ENCODE data around the gene TRABD2A. TPM values are rescaled to one million over a fixed set of nuclear protein-coding genes. Genes with fewer than 3 reads are reported as not detected.

The TRABD2A gene
- total and polyA plus RNA-seq, 4 experiments from 2014 or later, result 67.1 to 90.7 (median 82.2) TPM

DNA sequence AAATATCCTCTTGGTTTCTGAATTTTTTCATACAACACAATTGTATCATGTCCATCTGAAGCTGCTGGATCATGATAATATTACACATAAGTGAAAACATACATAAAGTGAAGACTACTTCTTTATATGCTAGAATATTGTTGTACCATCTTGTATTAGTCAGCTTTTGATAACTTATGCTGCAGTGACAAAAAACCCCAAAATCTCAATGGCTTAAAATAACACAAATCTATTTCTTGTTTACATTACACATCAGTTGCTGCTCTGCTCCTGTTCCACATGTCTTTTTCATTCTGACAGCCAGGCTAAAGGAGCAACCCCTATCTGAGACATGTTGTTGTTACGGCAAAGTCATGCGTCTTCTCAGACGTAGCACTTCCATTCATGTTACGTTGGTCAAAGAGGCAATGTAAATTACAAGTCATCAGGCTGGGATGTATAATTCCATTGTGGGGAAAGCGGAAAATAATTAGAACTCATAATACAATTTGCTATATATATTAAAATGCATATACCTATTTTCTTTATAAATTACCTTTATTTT is 30.3 kb upstream of the TRABD2A start:
- no peaks in the 10 kb centered on the region for H3K27me3 ChIP-seq (ENCODE audit: insufficient read depth, low read length)
- H3K27ac Mint-ChIP-seq, result peak overlapping the region in 1 of 7 donors; percentile 90
- ChIA-PET CTCF (ENCODE audit: partially characterized antibody) (interaction anchor here (1.4 to 3.5 kb wide), 5 partner anchors 9 to 30 kb away, joined by 3 to 25 read pairs (median 9); partner anchors contain the start of gene TRABD2A), POLR2A (ENCODE audit: partially characterized antibody) (interaction anchor here (1.5 kb wide), 1 partner anchor 14 kb away, joined by 5 read pairs; no protein-coding TSS in a partner anchor)
- H3K36me3 Mint-ChIP-seq, result peaks cover 16 to 21% of the 10 kb centered on the region in 2 donors
- H3K27ac ChIP-seq (ENCODE audit: low read depth, low read length), result no peak overlapping the region
- DNase-seq, result no peak
- no peaks in the 10 kb centered on the region for H3K27me3 Mint-ChIP-seq
- H3K4me1 Mint-ChIP-seq, result peaks cover 30 to 40% (median 35%) of the 10 kb centered on the region in 4 donors
- H3K9me3 ChIP-seq (ENCODE audit: control insufficient read depth in 1 of 2, low read length in 2 of 2), result peaks cover 0 to 9% of the 10 kb centered on the region in 2 donors
- no peak overlapping the region for H3K4me3 ChIP-seq (ENCODE audit: low read length in 2 of 2)
- H3K9me3 Mint-ChIP-seq, result peaks cover 0 to 13% (median 4%) of the 10 kb centered on the region in 8 donors
- intact Hi-C loops (cut with micrococcal nuclease), result no loop called here
- no peak overlapping the region for H3K4me3 Mint-ChIP-seq
- H3K4me1 ChIP-seq (ENCODE audit: insufficient read depth, low read length), result peaks cover 26% of the 10 kb centered on the region
- H3K36me3 ChIP-seq (ENCODE audit: insufficient read depth, low read length), result peaks cover 4% of the 10 kb centered on the region

DNA sequence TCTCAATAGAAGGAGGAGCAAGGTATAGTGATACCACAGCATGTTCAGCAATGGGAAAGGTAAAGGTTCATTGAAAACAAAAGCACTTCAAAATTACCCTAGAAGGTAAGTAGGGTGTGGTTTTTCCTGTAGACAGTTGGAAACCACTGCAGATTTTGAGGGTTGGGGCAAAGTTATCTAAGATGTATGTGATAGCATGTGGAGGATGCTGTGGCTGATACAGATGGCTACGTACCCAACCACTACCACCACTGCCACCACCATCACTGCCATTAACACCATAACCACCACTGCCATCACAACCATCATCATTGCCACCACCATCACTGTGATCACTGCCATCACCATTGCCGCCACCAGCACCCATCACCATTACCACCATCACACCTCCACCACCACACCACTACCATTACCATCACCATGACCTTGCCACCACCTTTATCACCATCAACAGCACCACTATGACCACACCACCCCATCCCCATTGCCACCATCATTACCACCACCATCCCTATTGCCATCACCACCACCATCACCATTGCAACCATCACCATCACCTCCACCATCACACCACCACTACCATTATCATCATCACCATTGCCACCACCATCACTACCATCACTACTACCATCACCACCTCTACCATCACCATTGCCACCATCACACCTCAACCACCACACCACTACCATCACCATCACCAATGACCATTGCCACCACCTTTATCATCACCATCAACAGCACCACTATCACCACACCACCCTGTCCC is 28.2 kb upstream of the TRABD2A start:
- Mint-ChIP-seq H3K27me3 (no peaks in the 10 kb centered on the region), H3K4me1 (peaks cover 35 to 55% (median 40%) of the 10 kb centered on the region in 4 donors), H3K36me3 (peaks cover 21 to 29% of the 10 kb centered on the region in 2 donors), H3K4me3 (peak overlapping the region; percentile 79 to 97 (median 94)), H3K27ac (peak overlapping the region; percentile 88 to 97 (median 91)), H3K9me3 (peaks cover 0 to 17% (median 4%) of the 10 kb centered on the region in 8 donors)
- peaks cover 31% of the 10 kb centered on the region for H3K4me1 ChIP-seq (ENCODE audit: insufficient read depth, low read length)
- ChIA-PET POLR2A (ENCODE audit: partially characterized antibody) (interaction anchor here (0.7 to 6.7 kb wide), 11 partner anchors 10 to 127 kb away, joined by 3 to 221 read pairs (median 54); partner anchors contain the start of genes KCMF1 and TRABD2A), CTCF (ENCODE audit: partially characterized antibody) (interaction anchor here (0.9 to 16.2 kb wide), 6 partner anchors 11 to 60 kb away, joined by 3 to 267 read pairs (median 4); partner anchors contain the start of gene TRABD2A)
- H3K36me3 ChIP-seq (ENCODE audit: insufficient read depth, low read length), result peaks cover 6% of the 10 kb centered on the region
- peak; percentile 74 to 84 (median 78) for DNase-seq
- H3K27ac ChIP-seq (ENCODE audit: low read depth, low read length), result peak overlapping the region; percentile 36
- peak overlapping the region in 1 of 2 donors; percentile 24 for H3K4me3 ChIP-seq (ENCODE audit: low read length in 2 of 2)
- H3K9me3 ChIP-seq (ENCODE audit: control insufficient read depth in 1 of 2, low read length in 2 of 2), result peaks cover 0 to 9% of the 10 kb centered on the region in 2 donors
- no peaks in the 10 kb centered on the region for H3K27me3 ChIP-seq (ENCODE audit: insufficient read depth, low read length)
- intact Hi-C loops (cut with micrococcal nuclease), result loop anchor here (1.0 kb wide), 2 partner anchors 11 to 16 kb away; no protein-coding TSS in a partner anchor

DNA sequence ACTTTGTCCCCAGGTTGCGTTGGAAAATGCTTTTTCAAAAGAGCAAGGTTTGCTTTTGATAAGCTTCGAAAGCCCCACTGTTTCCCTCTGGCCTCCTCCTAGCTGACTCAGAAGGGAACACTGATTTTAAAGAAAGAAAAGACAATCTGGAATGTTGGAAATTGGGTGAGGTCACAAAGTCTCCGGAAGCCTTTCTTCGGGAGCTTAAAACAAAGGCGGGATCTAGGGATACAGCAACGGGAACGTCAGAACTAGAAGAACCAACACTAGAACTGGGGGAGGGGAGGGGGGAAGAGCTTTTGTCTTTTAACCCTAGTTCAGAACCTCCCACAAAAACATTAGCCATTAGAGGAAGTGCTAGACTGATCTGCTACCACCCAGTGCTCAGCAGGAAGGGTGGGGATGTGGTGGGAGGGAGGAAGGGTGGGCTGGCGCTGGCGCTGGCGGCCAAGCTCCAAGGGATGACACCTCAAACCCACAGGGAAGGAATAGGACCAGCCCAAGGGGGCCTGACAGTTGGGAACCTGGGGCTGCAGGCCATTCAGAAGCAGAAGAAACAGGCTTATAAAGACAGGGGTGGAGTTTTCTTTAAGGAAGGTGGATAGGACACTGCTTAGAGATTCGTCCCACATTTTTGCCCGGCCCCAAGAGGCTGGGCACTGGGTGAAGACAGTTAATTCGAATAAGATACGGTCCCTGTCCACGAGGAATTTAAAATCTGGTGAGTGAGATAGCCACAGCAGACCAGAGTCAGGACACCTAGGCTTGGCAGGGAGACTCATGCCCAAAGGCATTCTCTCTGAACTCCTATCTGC is 26.2 kb upstream of the TRABD2A start:
- peak; percentile 65 to 73 (median 70) for DNase-seq
- H3K9me3 Mint-ChIP-seq, result peaks cover 0 to 17% (median 4%) of the 10 kb centered on the region in 8 donors
- intact Hi-C loops (cut with micrococcal nuclease), result loop anchor here (2.0 kb wide), 1 partner anchor 64 kb away; the partner anchor contains the start of gene KCMF1
- H3K9me3 ChIP-seq (ENCODE audit: control insufficient read depth in 1 of 2, low read length in 2 of 2), result peaks cover 0 to 9% of the 10 kb centered on the region in 2 donors
- ChIA-PET CTCF (ENCODE audit: partially characterized antibody) (interaction anchor here (0.7 to 16.2 kb wide), 11 partner anchors 9 to 381 kb away, joined by 3 to 267 read pairs (median 6); partner anchors contain the start of gene TRABD2A), POLR2A (ENCODE audit: partially characterized antibody) (interaction anchor here (0.7 to 6.7 kb wide), 31 partner anchors 11 to 1534 kb away, joined by 3 to 221 read pairs (median 10); partner anchors contain the start of genes DNAH6, KCMF1, KDM3A and SUCLG1)
- H3K36me3 ChIP-seq (ENCODE audit: insufficient read depth, low read length), result peaks cover 6% of the 10 kb centered on the region
- no peaks in the 10 kb centered on the region for H3K27me3 Mint-ChIP-seq
- H3K4me3 Mint-ChIP-seq, result peak overlapping the region; percentile 90 to 97 (median 94)
- H3K4me3 ChIP-seq (ENCODE audit: low read length in 2 of 2), result peak overlapping the region; percentile 69 to 92
- H3K27ac ChIP-seq (ENCODE audit: low read depth, low read length), result peak overlapping the region; percentile 71
- peaks cover 21 to 29% of the 10 kb centered on the region in 2 donors for H3K36me3 Mint-ChIP-seq
- H3K27ac Mint-ChIP-seq, result peak overlapping the region; percentile 90 to 97 (median 95)
- H3K4me1 ChIP-seq (ENCODE audit: insufficient read depth, low read length), result peaks cover 34% of the 10 kb centered on the region
- H3K27me3 ChIP-seq (ENCODE audit: insufficient read depth, low read length), result no peaks in the 10 kb centered on the region
- H3K4me1 Mint-ChIP-seq, result peaks cover 45 to 69% (median 49%) of the 10 kb centered on the region in 4 donors

DNA sequence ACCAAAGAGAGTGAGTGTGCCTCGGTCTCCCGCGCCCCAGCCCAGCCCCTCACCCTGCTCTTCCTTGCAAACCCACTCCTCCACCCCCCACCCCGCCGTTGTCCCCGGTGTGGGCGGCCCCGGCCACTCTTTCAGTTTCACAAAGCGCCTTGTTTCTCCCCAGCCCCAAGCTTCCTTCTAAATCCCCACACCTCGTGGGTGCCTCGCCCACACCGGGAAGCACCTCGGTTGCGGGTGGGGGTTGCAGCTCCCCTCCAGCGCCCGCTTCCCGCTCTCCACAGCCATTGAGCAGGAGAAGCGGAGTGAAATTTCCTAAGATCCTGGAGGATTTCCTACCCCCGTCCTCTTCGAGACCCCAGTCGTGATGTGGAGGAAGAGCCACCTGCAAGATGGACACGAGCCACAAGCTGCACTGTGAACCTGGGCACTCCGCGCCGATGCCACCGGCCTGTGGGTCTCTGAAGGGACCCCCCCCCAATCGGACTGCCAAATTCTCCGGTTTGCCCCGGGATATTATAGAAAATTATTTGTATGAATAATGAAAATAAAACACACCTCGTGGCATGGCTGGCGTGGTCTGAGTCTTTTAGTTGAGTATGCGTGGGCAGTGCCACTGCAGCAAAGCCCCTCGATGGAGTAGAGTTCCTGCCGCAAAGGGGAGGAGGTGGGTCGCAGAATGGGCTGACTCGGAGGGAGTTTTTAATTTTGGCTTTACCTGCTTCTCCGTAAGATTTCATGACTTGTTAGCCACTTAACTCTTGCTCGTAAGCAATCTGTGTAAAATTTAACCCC is 25.4 kb upstream of the TRABD2A start:
- ChIA-PET CTCF (ENCODE audit: partially characterized antibody) (interaction anchor here (0.7 to 16.2 kb wide), 13 partner anchors 10 to 380 kb away, joined by 3 to 267 read pairs (median 4); partner anchors contain the start of gene TRABD2A), POLR2A (ENCODE audit: partially characterized antibody) (interaction anchor here (0.7 to 6.7 kb wide), 37 partner anchors 8 to 1535 kb away, joined by 3 to 221 read pairs (median 8); partner anchors contain the start of genes DNAH6, KCMF1, KDM3A and SUCLG1)
- Mint-ChIP-seq H3K36me3 (peaks cover 21 to 29% of the 10 kb centered on the region in 2 donors), H3K27me3 (no peaks in the 10 kb centered on the region), H3K4me1 (peaks cover 44 to 69% (median 48%) of the 10 kb centered on the region in 4 donors), H3K4me3 (peak overlapping the region; percentile 90 to 97 (median 94)), H3K27ac (peak overlapping the region; percentile 90 to 97 (median 95)), H3K9me3 (peaks cover 0 to 17% (median 4%) of the 10 kb centered on the region in 8 donors)
- no peaks in the 10 kb centered on the region for H3K27me3 ChIP-seq (ENCODE audit: insufficient read depth, low read length)
- peak overlapping the region; percentile 69 to 92 for H3K4me3 ChIP-seq (ENCODE audit: low read length in 2 of 2)
- H3K4me1 ChIP-seq (ENCODE audit: insufficient read depth, low read length), result peaks cover 34% of the 10 kb centered on the region
- DNase-seq, result peak; percentile 38 to 67 (median 46)
- intact Hi-C loops (cut with micrococcal nuclease), result loop anchor here (2.0 kb wide), 1 partner anchor 64 kb away; the partner anchor contains the start of gene KCMF1
- H3K36me3 ChIP-seq (ENCODE audit: insufficient read depth, low read length), result peaks cover 6% of the 10 kb centered on the region
- peak overlapping the region; percentile 71 for H3K27ac ChIP-seq (ENCODE audit: low read depth, low read length)
- H3K9me3 ChIP-seq (ENCODE audit: control insufficient read depth in 1 of 2, low read length in 2 of 2), result peaks cover 0 to 9% of the 10 kb centered on the region in 2 donors

DNA sequence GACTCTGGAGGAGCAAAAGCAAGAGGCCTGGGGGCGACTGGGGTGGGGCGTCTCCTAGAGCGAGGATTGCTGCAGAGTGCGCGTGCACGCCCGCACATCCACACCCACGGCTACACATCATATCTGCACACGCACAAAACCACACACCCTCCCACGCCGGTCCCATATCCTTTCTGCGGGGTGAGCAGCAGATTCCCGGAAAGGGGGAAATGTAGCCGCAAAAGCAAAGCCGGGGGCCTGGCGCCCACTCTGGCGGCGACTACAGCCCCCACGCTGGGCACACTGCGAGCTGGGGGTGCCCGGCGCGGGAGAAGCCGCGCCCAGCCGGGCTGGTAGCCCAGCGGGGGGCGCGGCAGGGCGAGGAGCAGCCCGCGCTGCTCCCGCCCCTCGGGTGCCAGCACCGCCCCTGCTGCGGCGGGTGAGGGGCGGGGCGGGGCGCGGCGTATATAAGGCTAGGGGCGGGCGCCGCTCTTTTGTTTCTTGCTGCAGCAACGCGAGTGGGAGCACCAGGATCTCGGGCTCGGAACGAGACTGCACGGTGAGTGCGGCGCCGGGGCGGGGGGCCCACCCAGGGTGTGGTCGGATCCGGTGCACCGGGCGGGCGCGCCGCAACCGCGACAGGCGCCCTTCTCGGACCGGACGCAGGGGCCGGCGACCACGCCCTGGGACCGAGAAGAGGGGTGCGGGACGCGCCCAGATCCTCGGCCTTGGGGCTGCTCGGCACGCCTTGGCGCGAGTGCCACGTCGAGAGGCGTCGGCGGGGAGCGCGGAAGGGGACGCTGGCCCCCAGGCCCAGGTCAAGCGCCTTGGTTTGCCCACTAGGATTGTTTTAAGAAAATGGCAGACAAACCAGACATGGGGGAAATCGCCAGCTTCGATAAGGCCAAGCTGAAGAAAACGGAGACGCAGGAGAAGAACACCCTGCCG is 24.6 kb upstream of the TRABD2A start, which contains the start of gene TMSB10:
Gene TMSB10 (plus strand): TSS at position 476 of the 927 bp plus-strand sequence.
- H3K4me3 ChIP-seq (ENCODE audit: low read length in 2 of 2), result peak within 1 kb of the TSS; percentile 69 to 92
- Mint-ChIP-seq H3K4me1 (peaks cover 46 to 74% (median 52%) of the 10 kb centered on the region in 4 donors), H3K27me3 (no peaks in the 10 kb centered on the region), H3K36me3 (peaks cover 21 to 29% of the 10 kb centered on the region in 2 donors), H3K27ac (peak within 1 kb of the TSS; percentile 90 to 97 (median 95)), H3K9me3 (peaks cover 0 to 17% (median 4%) of the 10 kb centered on the region in 8 donors), H3K4me3 (peak within 1 kb of the TSS; percentile 90 to 97 (median 96))
- H3K36me3 ChIP-seq (ENCODE audit: insufficient read depth, low read length), result peaks cover 6% of the 10 kb centered on the region
- peak within 1 kb of the TSS; percentile 71 for H3K27ac ChIP-seq (ENCODE audit: low read depth, low read length)
- POLR2A ChIA-PET (ENCODE audit: partially characterized antibody), result interaction anchor here (0.7 to 6.7 kb wide), 28 partner anchors 9 to 1536 kb away, joined by 3 to 221 read pairs (median 12); partner anchors contain the start of genes KCMF1, KDM3A and TRABD2A
- peaks cover 34% of the 10 kb centered on the region for H3K4me1 ChIP-seq (ENCODE audit: insufficient read depth, low read length)
- CTCF ChIA-PET (ENCODE audit: partially characterized antibody), result interaction anchor here (0.9 to 16.2 kb wide), 7 partner anchors 9 to 367 kb away, joined by 3 to 267 read pairs (median 4); partner anchors contain the start of gene TRABD2A
- no peaks in the 10 kb centered on the region for H3K27me3 ChIP-seq (ENCODE audit: insufficient read depth, low read length)
- DNase-seq, result peak; percentile 88 to 95 (median 92)
- peaks cover 0 to 9% of the 10 kb centered on the region in 2 donors for H3K9me3 ChIP-seq (ENCODE audit: control insufficient read depth in 1 of 2, low read length in 2 of 2)
- intact Hi-C loops (cut with micrococcal nuclease), result loop anchor here (1.0 to 2.0 kb wide), 3 partner anchors 16 to 65 kb away; partner anchors contain the start of gene KCMF1
